Measurements from ENCODE around the gene RTN1. TPM values are rescaled to one million over a fixed set of nuclear protein-coding genes. Genes with fewer than 3 reads are reported as not detected.

RTN1 gene
- polyA plus RNA-seq, 2 of the 4 experiments (the other 2 are of a cell fraction) = 0.09 TPM; not detected in 1

GRCh38 chr14:59583755-59584154, 286.8 kb downstream of the RTN1 start:
- Histone ChIP-seq H3K4me1 (no peaks in the 10 kb centered on the region), H3K4me3 (no peak overlapping the region), H3K9me3 (no peaks in the 10 kb centered on the region), H3K27ac (no peak overlapping the region), H3K4me2 (no peak overlapping the region)
- ATAC-seq (peak; percentile 41 to 62; a peak in 3 of 6 replicates), DNase-seq (ENCODE audit: low read depth in 1 of 2, low spot score in 1 of 2) (peak in 1 of 2 experiments; percentile 8), FAIRE-seq (no peak)
- TF ChIP-seq, protein P1, sequence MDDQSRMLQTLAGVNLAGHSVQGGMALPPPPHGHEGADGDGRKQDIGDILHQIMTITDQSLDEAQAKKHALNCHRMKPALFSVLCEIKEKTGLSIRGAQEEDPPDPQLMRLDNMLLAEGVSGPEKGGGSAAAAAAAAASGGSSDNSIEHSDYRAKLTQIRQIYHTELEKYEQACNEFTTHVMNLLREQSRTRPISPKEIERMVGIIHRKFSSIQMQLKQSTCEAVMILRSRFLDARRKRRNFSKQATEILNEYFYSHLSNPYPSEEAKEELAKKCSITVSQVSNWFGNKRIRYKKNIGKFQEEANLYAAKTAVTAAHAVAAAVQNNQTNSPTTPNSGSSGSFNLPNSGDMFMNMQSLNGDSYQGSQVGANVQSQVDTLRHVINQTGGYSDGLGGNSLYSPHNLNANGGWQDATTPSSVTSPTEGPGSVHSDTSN (IDR thresholded peaks at IDR 0.05) = no peak
- TF ChIP-seq NPAS2 (CRISPR knock-in tag; IDR thresholded peaks at IDR 0.05; ENCODE audit: borderline replicate concordance) (no peak), NFE2L2 (conservative IDR thresholded peaks at IDR 0.05; ENCODE audit: low read length) (no peak), CHD4 (IDR thresholded peaks at IDR 0.05; ENCODE audit: borderline replicate concordance) (no peak), FOSL2 (IDR thresholded peaks at IDR 0.05) (no peak), FOSL2 (CRISPR knock-in tag; IDR thresholded peaks at IDR 0.05) (no peak)
- TF ChIP-seq, protein P2, sequence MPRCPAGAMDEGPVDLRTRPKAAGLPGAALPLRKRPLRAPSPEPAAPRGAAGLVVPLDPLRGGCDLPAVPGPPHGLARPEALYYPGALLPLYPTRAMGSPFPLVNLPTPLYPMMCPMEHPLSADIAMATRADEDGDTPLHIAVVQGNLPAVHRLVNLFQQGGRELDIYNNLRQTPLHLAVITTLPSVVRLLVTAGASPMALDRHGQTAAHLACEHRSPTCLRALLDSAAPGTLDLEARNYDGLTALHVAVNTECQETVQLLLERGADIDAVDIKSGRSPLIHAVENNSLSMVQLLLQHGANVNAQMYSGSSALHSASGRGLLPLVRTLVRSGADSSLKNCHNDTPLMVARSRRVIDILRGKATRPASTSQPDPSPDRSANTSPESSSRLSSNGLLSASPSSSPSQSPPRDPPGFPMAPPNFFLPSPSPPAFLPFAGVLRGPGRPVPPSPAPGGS (IDR thresholded peaks at IDR 0.05) = no peak
- CTCF ChIA-PET = interaction anchor here (1.2 kb wide), 1 partner anchor 14 kb away, joined by 5 read pairs; no protein-coding TSS in a partner anchor
- POLR2A ChIA-PET = no interaction called here
- WGBS (ENCODE audit: missing lambda C conversion rate) = 68% methylated on average over 2 of the region's 2 CpGs

- H3K4me3 ChIP-seq = no peak overlapping the region
- POLR2A ChIA-PET = interaction anchor here (0.7 kb wide), 1 partner anchor 548 kb away, joined by 3 read pairs; no protein-coding TSS in a partner anchor
- 75% methylated on average over 22 of the region's 23 CpGs for WGBS (ENCODE audit: missing lambda C conversion rate)
- ATAC-seq (no peak), FAIRE-seq (no peak), DNase-seq (ENCODE audit: low read depth in 1 of 2, low spot score in 1 of 2) (no peak)
- H3K9me3 ChIP-seq = no peaks in the 10 kb centered on the region
- H3K4me1 ChIP-seq = no peaks in the 10 kb centered on the region
- no peak for TF ChIP-seq MYC (IDR thresholded peaks at IDR 0.05; ENCODE audit: borderline replicate concordance, low read length)
- no peak for TF ChIP-seq KDM5A (IDR thresholded peaks at IDR 0.05)
- TF ChIP-seq, protein P3, sequence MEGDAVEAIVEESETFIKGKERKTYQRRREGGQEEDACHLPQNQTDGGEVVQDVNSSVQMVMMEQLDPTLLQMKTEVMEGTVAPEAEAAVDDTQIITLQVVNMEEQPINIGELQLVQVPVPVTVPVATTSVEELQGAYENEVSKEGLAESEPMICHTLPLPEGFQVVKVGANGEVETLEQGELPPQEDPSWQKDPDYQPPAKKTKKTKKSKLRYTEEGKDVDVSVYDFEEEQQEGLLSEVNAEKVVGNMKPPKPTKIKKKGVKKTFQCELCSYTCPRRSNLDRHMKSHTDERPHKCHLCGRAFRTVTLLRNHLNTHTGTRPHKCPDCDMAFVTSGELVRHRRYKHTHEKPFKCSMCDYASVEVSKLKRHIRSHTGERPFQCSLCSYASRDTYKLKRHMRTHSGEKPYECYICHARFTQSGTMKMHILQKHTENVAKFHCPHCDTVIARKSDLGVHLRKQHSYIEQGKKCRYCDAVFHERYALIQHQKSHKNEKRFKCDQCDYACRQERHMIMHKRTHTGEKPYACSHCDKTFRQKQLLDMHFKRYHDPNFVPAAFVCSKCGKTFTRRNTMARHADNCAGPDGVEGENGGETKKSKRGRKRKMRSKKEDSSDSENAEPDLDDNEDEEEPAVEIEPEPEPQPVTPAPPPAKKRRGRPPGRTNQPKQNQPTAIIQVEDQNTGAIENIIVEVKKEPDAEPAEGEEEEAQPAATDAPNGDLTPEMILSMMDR (IDR thresholded peaks at IDR 0.05) = no peak
- TF ChIP-seq RCOR1 (IDR thresholded peaks at IDR 0.05; ENCODE audit: low read depth, low read length) = no peak
- TF ChIP-seq, protein P4, sequence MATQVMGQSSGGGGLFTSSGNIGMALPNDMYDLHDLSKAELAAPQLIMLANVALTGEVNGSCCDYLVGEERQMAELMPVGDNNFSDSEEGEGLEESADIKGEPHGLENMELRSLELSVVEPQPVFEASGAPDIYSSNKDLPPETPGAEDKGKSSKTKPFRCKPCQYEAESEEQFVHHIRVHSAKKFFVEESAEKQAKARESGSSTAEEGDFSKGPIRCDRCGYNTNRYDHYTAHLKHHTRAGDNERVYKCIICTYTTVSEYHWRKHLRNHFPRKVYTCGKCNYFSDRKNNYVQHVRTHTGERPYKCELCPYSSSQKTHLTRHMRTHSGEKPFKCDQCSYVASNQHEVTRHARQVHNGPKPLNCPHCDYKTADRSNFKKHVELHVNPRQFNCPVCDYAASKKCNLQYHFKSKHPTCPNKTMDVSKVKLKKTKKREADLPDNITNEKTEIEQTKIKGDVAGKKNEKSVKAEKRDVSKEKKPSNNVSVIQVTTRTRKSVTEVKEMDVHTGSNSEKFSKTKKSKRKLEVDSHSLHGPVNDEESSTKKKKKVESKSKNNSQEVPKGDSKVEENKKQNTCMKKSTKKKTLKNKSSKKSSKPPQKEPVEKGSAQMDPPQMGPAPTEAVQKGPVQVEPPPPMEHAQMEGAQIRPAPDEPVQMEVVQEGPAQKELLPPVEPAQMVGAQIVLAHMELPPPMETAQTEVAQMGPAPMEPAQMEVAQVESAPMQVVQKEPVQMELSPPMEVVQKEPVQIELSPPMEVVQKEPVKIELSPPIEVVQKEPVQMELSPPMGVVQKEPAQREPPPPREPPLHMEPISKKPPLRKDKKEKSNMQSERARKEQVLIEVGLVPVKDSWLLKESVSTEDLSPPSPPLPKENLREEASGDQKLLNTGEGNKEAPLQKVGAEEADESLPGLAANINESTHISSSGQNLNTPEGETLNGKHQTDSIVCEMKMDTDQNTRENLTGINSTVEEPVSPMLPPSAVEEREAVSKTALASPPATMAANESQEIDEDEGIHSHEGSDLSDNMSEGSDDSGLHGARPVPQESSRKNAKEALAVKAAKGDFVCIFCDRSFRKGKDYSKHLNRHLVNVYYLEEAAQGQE (IDR thresholded peaks at IDR 0.05) = no peak
- TF ChIP-seq SMC3 (IDR thresholded peaks at IDR 0.05) = no peak
- TF ChIP-seq EP300 (IDR thresholded peaks at IDR 0.05) = no peak
- no peak for TF ChIP-seq ZC3H11A (IDR thresholded peaks at IDR 0.05)
- H3K27ac ChIP-seq = no peak overlapping the region
- no peak overlapping the region for H3K4me2 ChIP-seq
- CTCF ChIA-PET = interaction anchor here (1.2 kb wide), 1 partner anchor 13 kb away, joined by 5 read pairs; no protein-coding TSS in a partner anchor
These were observed 287.6 kb downstream of the RTN1 start for GRCh38 chr14:59582845-59583509.
